Mesenchymal stem cell (in vitro differentiated cells and primary cell): ENCODE data around the gene ALDH1B1.

ENCODE experiments used
- DNase-seq: peaks from one replicate; pipeline ENCODE4 v3.0.0-alpha.2; 2013
- H2AFZ ChIP-seq: one replicate; pipeline ENCODE4 v1.6.1; 2013; ENCODE audit warnings: low read depth, mild to moderate bottlenecking, control low read depth, inconsistent platforms, low read length, moderate library complexity
- H2AK5ac ChIP-seq: 2 replicates; pipeline ENCODE4 v1.6.1; 2013; ENCODE audit warnings: low read length, moderate library complexity, mild to moderate bottlenecking, inconsistent platforms; ENCODE audit not compliant: severe bottlenecking
- H2BK120ac ChIP-seq: one replicate; pipeline ENCODE4 v1.6.1; 2013; ENCODE audit warnings: low read depth, mild to moderate bottlenecking, inconsistent platforms, low read length, moderate library complexity
- H2BK12ac ChIP-seq, 2 experiments: one replicate each; pipeline ENCODE4 v1.6.1; 2013; ENCODE audit warnings: inconsistent platforms in 2 of 2, low read length in 2 of 2, mild to moderate bottlenecking in 2 of 2, moderate library complexity in 2 of 2, control low read depth in 1 of 2
- H2BK15ac ChIP-seq: one replicate; pipeline ENCODE4 v1.6.1; 2013; ENCODE audit warnings: mild to moderate bottlenecking, low read depth, inconsistent platforms; ENCODE audit not compliant: poor library complexity, severe bottlenecking
- H2BK5ac ChIP-seq: 2 replicates; pipeline ENCODE4 v1.6.1; 2013; ENCODE audit warnings: low read depth, mild to moderate bottlenecking, low read length, control low read depth, inconsistent platforms; ENCODE audit not compliant: poor library complexity, severe bottlenecking
- H3K14ac ChIP-seq, 2 experiments: one replicate each; pipeline ENCODE4 v1.6.1; 2013; ENCODE audit warnings: inconsistent platforms in 2 of 2, low read length in 2 of 2, control low read depth in 1 of 2, mild to moderate bottlenecking in 1 of 2, moderate library complexity in 1 of 2
- H3K18ac ChIP-seq, 2 experiments: one replicate each; pipeline ENCODE4 v1.6.1; 2013; ENCODE audit warnings: inconsistent platforms in 2 of 2, low read length in 2 of 2, control low read depth in 1 of 2, low read depth in 1 of 2, mild to moderate bottlenecking in 1 of 2
- H3K23ac ChIP-seq, 2 experiments: one replicate each; pipeline ENCODE4 v1.6.1; 2013; ENCODE audit warnings: inconsistent platforms in 2 of 2, low read length in 2 of 2, mild to moderate bottlenecking in 2 of 2, moderate library complexity in 2 of 2, control low read depth in 1 of 2
- H3K27ac ChIP-seq: 2 replicates; pipeline ENCODE4 v1.5.1; 2013; ENCODE audit warnings: mild to moderate bottlenecking, moderate library complexity, low read length, control low read depth, inconsistent platforms; ENCODE audit not compliant: poor library complexity, severe bottlenecking
- H3K27me3 ChIP-seq, 2 experiments: 2 replicates each; pipeline versions ENCODE4 v1.6.1 to v1.7.0; 2013; ENCODE audit warnings: low read length in 2 of 2, mild to moderate bottlenecking in 2 of 2, moderate library complexity in 2 of 2, control low read depth in 1 of 2, inconsistent platforms in 1 of 2; ENCODE audit not compliant: control insufficient read depth in 1 of 2, insufficient read depth in 1 of 2
- H3K36me3 ChIP-seq, 2 experiments: 2 replicates each; pipeline versions ENCODE4 v1.6.1 to v1.7.0; 2013; ENCODE audit warnings: low read length in 2 of 2, control low read depth in 1 of 2, inconsistent platforms in 1 of 2, low read depth in 1 of 2, mild to moderate bottlenecking in 1 of 2; ENCODE audit not compliant: insufficient read depth in 2 of 2, control insufficient read depth in 1 of 2
- H3K4ac ChIP-seq, 2 experiments: one replicate each; pipeline ENCODE4 v1.6.1; 2013; ENCODE audit warnings: inconsistent platforms in 2 of 2, low read length in 2 of 2, mild to moderate bottlenecking in 2 of 2, moderate library complexity in 2 of 2, control low read depth in 1 of 2, low read depth in 1 of 2
- H3K4me1 ChIP-seq: 2 replicates; pipeline ENCODE4 v1.6.1; 2013; ENCODE audit warnings: low read depth, low read length, control low read depth; ENCODE audit not compliant: control insufficient read depth, insufficient read depth
- H3K4me2 ChIP-seq: 2 replicates; pipeline ENCODE4 v1.6.1; 2013; ENCODE audit warnings: low read length, mild to moderate bottlenecking, inconsistent platforms; ENCODE audit not compliant: poor library complexity, severe bottlenecking
- H3K4me3 ChIP-seq, 2 experiments: 2 replicates each; pipeline versions ENCODE4 v1.5.1 to v1.7.0; 2013; ENCODE audit warnings: low read length in 2 of 2, mild to moderate bottlenecking in 2 of 2, control low read depth in 1 of 2, low read depth in 1 of 2; ENCODE audit not compliant: insufficient read depth in 1 of 2
- H3K79me1 ChIP-seq: replicated peaks from 2 replicates; pipeline ENCODE4 v1.6.1; 2013; ENCODE audit warnings: mild to moderate bottlenecking, control low read depth, low read length, inconsistent platforms; ENCODE audit not compliant: poor library complexity, severe bottlenecking
- H3K9ac ChIP-seq: 2 replicates; pipeline ENCODE4 v1.7.0; 2013; ENCODE audit warnings: mild to moderate bottlenecking, low read length, moderate library complexity
- H3K9me3 ChIP-seq: 2 replicates; pipeline ENCODE4 v1.7.0; 2013; ENCODE audit warnings: mild to moderate bottlenecking, low read length; ENCODE audit not compliant: control insufficient read depth
- H4K8ac ChIP-seq: one replicate; pipeline ENCODE4 v1.6.1; 2013; ENCODE audit warnings: inconsistent platforms, mild to moderate bottlenecking, low read length, moderate library complexity
- H4K91ac ChIP-seq: one replicate; pipeline ENCODE4 v1.6.1; 2013; ENCODE audit warnings: mild to moderate bottlenecking, low read length, inconsistent platforms
- WGBS: methylation state at CpG from one replicate; pipeline ENCODE4 v1.1.7; 2013; ENCODE audit warnings: mixed read lengths; 5-methylcytosine and 5-hydroxymethylcytosine counted together

ALDH1B1 gene

DNA sequence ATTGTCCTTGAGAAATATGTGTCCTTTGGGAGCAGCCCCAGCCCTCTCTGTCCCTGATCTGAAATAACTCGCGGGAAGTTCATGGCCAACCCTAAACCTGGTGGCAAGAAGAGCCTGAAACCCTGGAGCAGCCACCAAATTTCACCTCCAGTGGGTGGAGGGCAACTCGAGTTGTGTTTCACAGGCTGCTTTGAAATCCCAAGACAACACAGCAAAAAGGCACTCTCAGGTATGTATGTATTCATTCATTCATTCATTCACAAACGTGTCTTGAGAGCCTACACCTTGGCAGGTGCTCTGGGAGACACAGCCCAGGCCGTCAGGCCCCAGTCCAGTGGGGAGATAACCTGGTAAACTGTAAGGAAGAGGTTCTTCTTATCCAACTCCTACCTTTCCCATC lies 35.7 kb upstream of the ALDH1B1 start:
- WGBS, result 70% methylated on average over 5 of the region's 5 CpGs

DNA sequence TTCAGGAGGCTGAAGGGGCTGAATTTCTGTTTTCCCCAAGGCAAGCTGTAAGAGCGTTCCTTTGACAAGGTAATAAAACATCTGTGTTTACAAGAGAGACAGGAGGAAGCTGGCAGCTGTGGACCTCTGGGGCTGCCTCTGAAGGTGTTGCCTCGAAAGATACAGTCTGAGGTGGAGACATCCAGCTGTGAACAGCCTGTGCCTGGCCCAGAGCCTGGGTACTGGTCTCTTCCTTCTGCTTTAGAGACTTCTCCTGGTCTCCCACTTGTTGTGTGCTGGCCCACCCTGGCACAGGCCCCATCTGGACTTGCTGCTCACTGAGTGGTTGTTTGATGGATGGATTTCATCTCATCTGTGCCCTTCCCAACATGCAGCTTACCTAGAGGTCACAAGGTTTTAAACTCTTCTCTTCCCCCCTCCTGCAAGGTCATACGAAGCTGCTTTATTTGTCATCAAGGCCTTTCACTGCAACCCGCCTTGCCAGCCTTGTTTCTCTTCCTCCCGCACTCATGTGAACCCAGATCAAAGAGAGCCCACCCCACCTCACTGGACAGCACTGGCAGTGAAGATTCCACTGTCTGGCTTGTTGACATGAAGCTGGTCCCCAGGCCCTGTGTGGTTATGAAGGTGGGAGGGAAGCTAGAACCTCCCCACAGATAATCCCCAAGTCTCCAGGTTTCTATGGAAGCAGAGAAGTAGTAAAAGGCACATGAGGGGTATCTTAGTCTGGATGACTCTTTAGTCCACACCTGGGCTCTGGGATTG lies 35.0 kb upstream of the ALDH1B1 start:
- no peak overlapping the region for H2AFZ ChIP-seq
- WGBS, result 72% methylated on average over 5 of the region's 5 CpGs
- no peak overlapping the region for H2BK12ac ChIP-seq
- H2BK120ac ChIP-seq, result no peak overlapping the region
- H4K8ac ChIP-seq, result no peak overlapping the region
- peak overlapping the region; percentile 100 for H2AK5ac ChIP-seq
- no peak overlapping the region for H3K23ac ChIP-seq
- peak overlapping the region; percentile 85 for H3K27ac ChIP-seq
- H3K27me3 ChIP-seq, result peaks cover 0 to 8% of the 10 kb centered on the region in 2 experiments
- no peak overlapping the region for H4K91ac ChIP-seq
- no peaks in the 10 kb centered on the region for H3K79me1 ChIP-seq
- no peak for DNase-seq
- H3K4ac ChIP-seq, result no peak overlapping the region
- no peak overlapping the region for H3K14ac ChIP-seq
- H3K36me3 ChIP-seq, result no peaks in the 10 kb centered on the region
- H3K9ac ChIP-seq, result no peak overlapping the region
- peaks cover 38% of the 10 kb centered on the region for H3K4me1 ChIP-seq
- no peak overlapping the region for H2BK15ac ChIP-seq
- no peaks in the 10 kb centered on the region for H3K9me3 ChIP-seq
- H3K4me2 ChIP-seq, result no peak overlapping the region
- no peak overlapping the region for H2BK5ac ChIP-seq
- no peak overlapping the region for H3K4me3 ChIP-seq
- no peak overlapping the region for H3K18ac ChIP-seq

More for the DNA sequence above, 35.7 kb upstream of the ALDH1B1 start:
- no peak overlapping the region for H4K91ac ChIP-seq
- H3K79me1 ChIP-seq, result no peaks in the 10 kb centered on the region
- no peak overlapping the region for H3K4ac ChIP-seq
- no peak overlapping the region for H2BK5ac ChIP-seq
- H3K9ac ChIP-seq, result no peak overlapping the region
- no peak overlapping the region for H3K18ac ChIP-seq
- H3K27me3 ChIP-seq, result peaks cover 0 to 9% of the 10 kb centered on the region in 2 experiments
- H2BK12ac ChIP-seq, result no peak overlapping the region
- H3K27ac ChIP-seq, result no peak overlapping the region
- no peak for DNase-seq
- H3K4me1 ChIP-seq, result peaks cover 34% of the 10 kb centered on the region
- no peak overlapping the region for H4K8ac ChIP-seq
- H2AFZ ChIP-seq, result no peak overlapping the region
- no peaks in the 10 kb centered on the region for H3K36me3 ChIP-seq
- no peak overlapping the region for H3K23ac ChIP-seq
- no peak overlapping the region for H2BK120ac ChIP-seq
- no peak overlapping the region for H3K4me3 ChIP-seq
- no peak overlapping the region for H3K4me2 ChIP-seq
- H3K9me3 ChIP-seq, result no peaks in the 10 kb centered on the region
- no peak overlapping the region for H2BK15ac ChIP-seq
- no peak overlapping the region for H3K14ac ChIP-seq
- H2AK5ac ChIP-seq, result peak overlapping the region; percentile 14

DNA sequence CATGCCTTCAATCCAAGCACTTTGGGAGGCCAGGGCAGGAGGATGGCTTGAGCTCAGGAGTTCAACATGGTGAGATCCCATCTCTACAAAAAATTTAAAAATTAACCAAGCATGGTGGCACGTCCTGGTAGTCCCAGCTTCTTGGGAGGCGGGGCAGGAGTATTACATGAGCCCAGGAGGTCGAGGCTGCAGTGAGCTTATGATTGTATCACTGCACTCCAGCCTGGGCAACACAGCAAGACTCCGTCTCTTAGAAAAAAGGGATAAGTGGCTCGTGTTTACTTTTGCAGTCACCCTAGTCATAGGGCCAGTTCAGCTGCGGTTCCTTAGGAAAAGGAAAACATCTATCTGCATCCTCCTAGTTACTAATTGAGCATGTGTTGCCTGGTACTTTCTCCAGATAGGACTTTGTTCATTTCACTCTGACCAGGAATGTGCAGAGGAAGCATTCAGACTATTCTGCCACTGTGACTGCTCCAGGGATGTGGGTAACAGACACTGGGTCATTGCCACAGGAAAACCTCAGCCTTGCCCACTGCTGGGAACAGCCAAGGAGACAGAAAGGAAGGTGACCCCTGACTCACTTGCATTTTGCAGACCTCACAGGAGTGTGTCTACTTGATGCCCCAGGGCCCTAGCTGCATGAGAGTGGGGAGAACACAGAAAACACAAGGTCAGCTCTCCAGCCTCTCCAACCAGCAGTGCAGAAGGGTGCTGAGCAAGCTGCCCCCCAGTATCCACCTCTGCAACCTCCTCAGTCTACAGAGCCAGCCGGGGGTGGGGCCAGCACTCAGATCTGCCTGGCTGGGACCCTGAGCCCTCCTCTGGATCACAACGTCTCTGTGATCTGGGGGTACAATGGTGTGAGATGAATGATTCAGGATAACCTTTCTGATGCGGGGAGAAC lies 33.9 kb upstream of the ALDH1B1 start:
- Histone ChIP-seq H4K91ac (no peak overlapping the region), H4K8ac (no peak overlapping the region), H2AK5ac (peak overlapping the region; percentile 100), H2AFZ (no peak overlapping the region), H3K27ac (peak overlapping the region; percentile 85), H3K4me2 (no peak overlapping the region), H2BK120ac (no peak overlapping the region), H3K4me1 (peaks cover 43% of the 10 kb centered on the region), H3K36me3 (no peaks in the 10 kb centered on the region), H3K9ac (no peak overlapping the region), H3K79me1 (no peaks in the 10 kb centered on the region), H3K23ac (no peak overlapping the region), H3K14ac (no peak overlapping the region), H3K9me3 (no peaks in the 10 kb centered on the region), H2BK12ac (no peak overlapping the region), H3K18ac (no peak overlapping the region), H3K27me3 (peaks cover 0 to 5% of the 10 kb centered on the region in 2 experiments), H3K4ac (no peak overlapping the region), H3K4me3 (no peak overlapping the region), H2BK15ac (no peak overlapping the region), H2BK5ac (peak overlapping the region; percentile 39)
- 76% methylated on average over 9 of the region's 9 CpGs for WGBS
- DNase-seq, result no peak

DNA sequence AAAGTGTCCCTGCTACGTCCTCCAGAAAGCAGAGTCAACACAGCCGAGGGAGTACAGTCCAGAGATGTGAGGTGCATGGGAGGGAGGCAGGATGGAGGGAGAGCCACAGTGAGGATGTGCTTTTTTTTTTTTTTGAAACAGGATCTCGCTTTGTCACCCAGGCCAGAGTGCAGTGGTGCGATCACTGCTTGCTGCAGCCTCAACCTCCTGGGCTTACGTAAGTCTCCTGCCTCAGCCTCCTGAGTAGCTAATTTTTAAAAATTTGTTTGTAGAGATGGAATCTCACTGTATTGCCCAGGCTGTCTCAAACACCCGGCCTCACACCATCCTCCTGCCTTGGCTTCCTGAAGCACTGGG lies 33.2 kb upstream of the ALDH1B1 start:
- H4K91ac ChIP-seq, result no peak overlapping the region
- H3K14ac ChIP-seq, result no peak overlapping the region
- WGBS, result 91% methylated on average over 4 of the region's 6 CpGs
- peaks cover 0 to 5% of the 10 kb centered on the region in 2 experiments for H3K27me3 ChIP-seq
- peak overlapping the region; percentile 90 for H2AK5ac ChIP-seq
- no peak overlapping the region for H3K23ac ChIP-seq
- no peak overlapping the region for H3K4me3 ChIP-seq
- no peak overlapping the region for H3K18ac ChIP-seq
- no peak overlapping the region for H2BK120ac ChIP-seq
- peak overlapping the region; percentile 85 for H3K27ac ChIP-seq
- no peak overlapping the region for H3K4me2 ChIP-seq
- DNase-seq, result no peak
- H3K4me1 ChIP-seq, result peaks cover 43% of the 10 kb centered on the region
- H2BK12ac ChIP-seq, result no peak overlapping the region
- no peak overlapping the region for H3K4ac ChIP-seq
- no peaks in the 10 kb centered on the region for H3K79me1 ChIP-seq
- H3K9ac ChIP-seq, result no peak overlapping the region
- no peak overlapping the region for H4K8ac ChIP-seq
- H2BK15ac ChIP-seq, result no peak overlapping the region
- H3K36me3 ChIP-seq, result no peaks in the 10 kb centered on the region
- H2AFZ ChIP-seq, result no peak overlapping the region
- H2BK5ac ChIP-seq, result no peak overlapping the region
- H3K9me3 ChIP-seq, result no peaks in the 10 kb centered on the region
